ENCODE data around the gene POLR1E. TPM values are rescaled to one million over a fixed set of nuclear protein-coding genes. Genes with fewer than 3 reads are reported as not detected.
"Not testable (repeated sequence)": the region's sequence is repeated elsewhere in the genome, so short reads cannot be mapped to it uniquely, and the experiment has no call there.

POLR1E gene
- total RNA-seq, 3 donors from 2014 or later: 10.5 to 21.2 (median 11.2) TPM

DNA sequence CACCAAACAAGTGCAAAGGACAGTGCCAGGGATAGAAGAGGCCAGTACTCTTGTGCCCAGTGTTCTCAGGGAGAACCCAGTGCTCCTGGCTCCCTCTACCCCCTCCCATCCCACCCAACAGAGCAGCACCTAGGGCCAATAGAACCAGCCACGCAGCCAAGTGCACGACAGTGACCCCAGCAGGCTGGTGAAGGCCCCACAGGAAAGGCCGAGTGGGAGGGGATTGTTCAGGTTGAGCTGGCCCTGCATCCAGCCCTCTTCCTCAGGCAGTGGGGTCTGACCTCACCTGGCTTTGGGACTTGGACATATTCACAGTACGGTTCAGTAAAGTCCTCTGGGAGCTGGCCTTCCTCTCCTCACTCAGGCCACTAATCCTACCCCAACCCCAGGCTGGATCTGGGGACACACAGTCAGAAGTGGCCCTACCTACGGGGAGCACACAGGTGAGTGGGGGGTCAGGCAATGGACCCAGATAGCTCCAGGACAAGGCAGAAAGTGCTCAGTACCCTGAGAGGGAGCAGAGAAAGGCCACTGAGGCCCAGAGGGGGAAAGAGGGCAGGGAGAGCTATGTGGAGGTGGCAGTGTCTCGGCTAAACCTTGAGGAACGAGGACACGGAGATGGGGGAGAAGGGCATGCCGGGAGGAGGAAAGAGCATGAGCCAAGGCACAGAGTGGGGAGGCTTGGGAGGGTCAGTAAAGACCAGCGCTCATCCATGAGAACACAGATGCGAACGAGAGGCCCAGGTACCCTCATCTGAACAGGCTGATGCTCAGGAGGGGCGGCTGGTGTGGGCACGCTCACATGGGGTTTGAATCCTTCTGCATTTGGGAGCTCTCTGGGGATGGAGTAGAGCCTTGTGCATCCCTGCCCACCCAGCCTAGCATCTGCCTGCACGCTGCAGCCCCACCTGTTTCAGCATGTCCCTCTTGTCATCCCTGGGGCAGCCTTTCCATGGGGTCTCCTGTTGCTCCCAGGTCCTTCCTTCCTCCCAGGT is 25.6 kb downstream of the POLR1E start:
- DNase-seq: no peak
- TF ChIP-seq, protein P1, sequence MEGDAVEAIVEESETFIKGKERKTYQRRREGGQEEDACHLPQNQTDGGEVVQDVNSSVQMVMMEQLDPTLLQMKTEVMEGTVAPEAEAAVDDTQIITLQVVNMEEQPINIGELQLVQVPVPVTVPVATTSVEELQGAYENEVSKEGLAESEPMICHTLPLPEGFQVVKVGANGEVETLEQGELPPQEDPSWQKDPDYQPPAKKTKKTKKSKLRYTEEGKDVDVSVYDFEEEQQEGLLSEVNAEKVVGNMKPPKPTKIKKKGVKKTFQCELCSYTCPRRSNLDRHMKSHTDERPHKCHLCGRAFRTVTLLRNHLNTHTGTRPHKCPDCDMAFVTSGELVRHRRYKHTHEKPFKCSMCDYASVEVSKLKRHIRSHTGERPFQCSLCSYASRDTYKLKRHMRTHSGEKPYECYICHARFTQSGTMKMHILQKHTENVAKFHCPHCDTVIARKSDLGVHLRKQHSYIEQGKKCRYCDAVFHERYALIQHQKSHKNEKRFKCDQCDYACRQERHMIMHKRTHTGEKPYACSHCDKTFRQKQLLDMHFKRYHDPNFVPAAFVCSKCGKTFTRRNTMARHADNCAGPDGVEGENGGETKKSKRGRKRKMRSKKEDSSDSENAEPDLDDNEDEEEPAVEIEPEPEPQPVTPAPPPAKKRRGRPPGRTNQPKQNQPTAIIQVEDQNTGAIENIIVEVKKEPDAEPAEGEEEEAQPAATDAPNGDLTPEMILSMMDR (IDR thresholded peaks at IDR 0.05): no peak
- no peaks in the 10 kb centered on the region for H3K9me3 ChIP-seq
- intact Hi-C loops (cut with DNase I, micrococcal nuclease): no loop called here
- no peak for ATAC-seq
- no peak overlapping the region for H3K4me3 ChIP-seq
- H3K36me3 ChIP-seq (ENCODE audit: low read depth): no peaks in the 10 kb centered on the region
- no peaks in the 10 kb centered on the region for H3K4me1 ChIP-seq (ENCODE audit: low read depth)

DNA sequence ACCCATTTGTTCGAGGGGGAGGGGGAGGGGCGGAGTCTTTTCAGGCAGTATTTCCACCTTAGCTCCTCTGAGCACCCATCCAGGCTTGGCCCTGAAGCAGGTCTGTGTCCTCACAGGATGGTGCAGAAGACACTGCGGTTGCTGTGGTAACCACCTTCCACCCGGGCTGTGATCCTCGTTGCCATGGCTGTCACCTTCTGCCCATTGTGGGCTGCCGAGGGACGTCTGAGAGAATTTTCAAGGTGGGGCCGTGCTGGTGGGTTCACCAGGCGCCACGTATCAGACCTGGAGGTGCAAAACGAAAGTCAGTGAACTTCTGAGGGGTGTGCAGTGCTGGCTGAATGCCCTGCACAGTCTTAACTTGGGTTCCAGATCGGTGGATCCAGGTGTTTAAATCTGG is 26.7 kb downstream of the POLR1E start:
- no peaks in the 10 kb centered on the region for H3K36me3 ChIP-seq (ENCODE audit: low read depth)
- TF ChIP-seq, protein P1 (IDR thresholded peaks at IDR 0.05): no peak

DNA sequence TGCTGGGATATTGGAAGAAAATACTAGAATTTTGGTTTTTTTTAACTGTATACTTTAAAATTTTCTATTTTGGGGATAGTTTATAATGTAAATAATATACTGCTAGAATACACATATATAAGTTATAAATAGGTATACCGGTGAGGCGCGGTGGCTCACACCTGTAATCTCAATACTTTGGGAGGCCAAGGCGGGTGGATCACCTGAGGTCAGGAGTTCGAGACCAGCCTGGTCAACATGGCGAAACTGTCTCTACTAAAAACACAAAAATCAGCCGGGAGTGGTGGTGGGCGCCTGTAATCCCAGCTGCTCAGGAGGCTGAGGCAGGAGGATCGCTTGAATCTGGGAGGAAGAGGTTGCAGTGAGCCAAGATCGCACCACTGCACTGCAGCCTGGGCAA is 28.7 kb downstream of the POLR1E start:
- intact Hi-C loops (cut with DNase I, micrococcal nuclease); H3K4me1 ChIP-seq (ENCODE audit: low read depth); DNase-seq; H3K4me3 ChIP-seq; ATAC-seq; H3K36me3 ChIP-seq (ENCODE audit: low read depth); H3K9me3 ChIP-seq: not testable (repeated sequence)

More for the DNA sequence above, 26.7 kb downstream of the POLR1E start:
- intact Hi-C loops (cut with DNase I, micrococcal nuclease): no loop called here
- ATAC-seq: no peak
- Histone ChIP-seq H3K4me1 (ENCODE audit: low read depth) (no peaks in the 10 kb centered on the region), H3K4me3 (no peak overlapping the region), H3K9me3 (no peaks in the 10 kb centered on the region)
- no peak for DNase-seq

DNA sequence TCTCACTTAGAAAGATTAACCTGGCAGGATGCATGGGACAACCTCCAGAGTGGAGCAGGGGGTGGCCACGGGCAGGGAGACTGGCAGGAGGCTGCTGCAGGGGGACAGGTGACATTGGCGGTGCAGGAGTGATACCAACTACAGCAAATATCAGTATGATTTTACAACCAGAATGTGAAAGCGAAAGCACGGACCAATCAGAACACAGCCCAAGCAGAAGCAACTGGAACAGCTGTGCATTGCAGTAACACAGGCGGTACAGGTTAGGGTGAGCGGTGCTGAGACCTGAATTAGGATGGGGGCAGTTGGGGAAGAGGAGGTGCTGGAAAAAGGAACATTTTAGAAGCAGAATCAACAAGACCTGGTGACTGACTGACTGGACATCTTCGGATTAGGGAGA is 29.3 kb downstream of the POLR1E start:
- TF ChIP-seq, protein P1 (IDR thresholded peaks at IDR 0.05): no peak
- no peak overlapping the region for H3K4me3 ChIP-seq
- DNase-seq (peak in 1 of 3 donors; percentile 37), ATAC-seq (peak; percentile 87)
- no peaks in the 10 kb centered on the region for H3K36me3 ChIP-seq (ENCODE audit: low read depth)
- no peaks in the 10 kb centered on the region for H3K9me3 ChIP-seq
- intact Hi-C loops (cut with DNase I, micrococcal nuclease): no loop called here
- H3K4me1 ChIP-seq (ENCODE audit: low read depth): no peaks in the 10 kb centered on the region

DNA sequence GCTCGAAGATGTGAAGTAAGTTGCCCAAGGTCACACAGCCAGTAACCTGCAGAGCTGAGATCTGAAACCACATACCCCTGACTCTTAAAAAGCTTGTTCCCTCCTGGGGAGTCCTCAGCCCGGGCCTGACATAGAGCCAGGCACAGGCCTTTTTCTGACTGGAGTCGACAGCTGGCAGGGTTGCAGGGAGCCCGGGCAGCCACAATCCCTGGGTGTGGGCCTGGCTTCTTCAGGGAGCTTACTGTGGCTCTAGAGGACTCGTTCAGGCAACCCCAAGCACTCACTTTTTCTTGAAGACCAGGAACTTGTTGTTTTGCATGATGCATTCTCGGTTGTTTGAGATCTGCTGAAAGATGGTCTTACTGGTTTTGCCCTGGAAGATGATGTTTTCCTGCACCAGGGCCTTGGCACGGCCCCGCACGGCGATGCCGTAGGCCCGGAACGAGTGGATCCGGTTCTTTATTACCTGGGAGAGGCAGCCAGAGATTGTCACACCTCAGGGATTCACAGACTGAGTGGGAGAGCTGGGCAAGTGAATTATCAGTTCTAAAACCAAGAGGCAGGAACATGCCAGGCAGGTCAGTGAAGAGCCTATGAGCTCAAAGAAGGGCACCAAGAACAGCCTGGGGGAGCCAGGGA is 30.0 kb downstream of the POLR1E start:
- no peaks in the 10 kb centered on the region for H3K36me3 ChIP-seq (ENCODE audit: low read depth)
- ATAC-seq: no peak

More for the DNA sequence above, 30.0 kb downstream of the POLR1E start:
- intact Hi-C loops (cut with DNase I, micrococcal nuclease): no loop called here
- DNase-seq: no peak
- no peaks in the 10 kb centered on the region for H3K4me1 ChIP-seq (ENCODE audit: low read depth)
- H3K9me3 ChIP-seq: no peaks in the 10 kb centered on the region
- TF ChIP-seq, protein P1 (IDR thresholded peaks at IDR 0.05): no peak
- H3K4me3 ChIP-seq: no peak overlapping the region
